GM12872 (cell line): Measurements from ENCODE around the gene WNT7A.

ENCODE experiments used
- CTCF ChIP-seq: IDR thresholded peaks from 3 replicates; pipeline ENCODE4 v1.5.1; 2011; ENCODE audit warnings: low read depth, mild to moderate bottlenecking, low read length, moderate library complexity; ENCODE audit not compliant: insufficient read depth

The WNT7A gene

GRCh38 chr3:13867732-13868131 is 12.1 kb downstream of the WNT7A start:
- TF ChIP-seq CTCF, result no peak

- no peak for TF ChIP-seq CTCF
Measured at GRCh38 chr3:13866041-13866965, 13.6 kb downstream of the WNT7A start.

GRCh38 chr3:13865581-13865980 is 14.3 kb downstream of the WNT7A start:
- no peak for TF ChIP-seq CTCF

- TF ChIP-seq CTCF, result no peak
Measured at GRCh38 chr3:13865106-13865505, 14.8 kb downstream of the WNT7A start.

- no peak for TF ChIP-seq CTCF
Measured at GRCh38 chr3:13863965-13864595, 15.8 kb downstream of the WNT7A start.

- TF ChIP-seq CTCF, result no peak
Measured at GRCh38 chr3:13863382-13863952, 16.4 kb downstream of the WNT7A start.

- TF ChIP-seq CTCF, result no peak
Measured at GRCh38 chr3:13861461-13861860, 18.4 kb downstream of the WNT7A start.
